Gastroesophageal sphincter (tissue), 4 donors: ENCODE data around the gene SNCG. TPM values are rescaled to one million over a fixed set of nuclear protein-coding genes. Genes with fewer than 3 reads are reported as not detected.
"Not testable (repeated sequence)": the region's sequence is repeated elsewhere in the genome, so short reads cannot be mapped to it uniquely, and the experiment has no call there.

Source experiments
- ATAC-seq: fragments of 150-250 bp; one replicate; pipeline ENCODE4 v1.9.1; 2016; ENCODE audit warnings: mild to moderate bottlenecking, moderate library complexity
- H3K27ac ChIP-seq, 4 donors: fragments of 200-600 bp; sonication (generic) in 3 of 4; 1 replicate in 3 of 4; 2 replicates in 1 of 4; pipeline ENCODE4 v1.5.1; 2016 to 2019
- H3K27me3 ChIP-seq: fragments of 200-600 bp; sonication (generic); one replicate; pipeline ENCODE4 v1.5.1; 2019
- H3K36me3 ChIP-seq, 2 donors: fragments of 200-600 bp; sonication (generic); one replicate each; pipeline ENCODE4 v1.5.1; 2019; ENCODE audit warnings: control low read depth in 1 of 2
- H3K4me1 ChIP-seq, 3 donors: fragments of 200-600 bp; sonication (generic); 1 replicate in 2 of 3; 2 replicates in 1 of 3; pipeline ENCODE4 v1.5.1; 2016 to 2019; ENCODE audit warnings: control low read depth in 2 of 3
- H3K4me3 ChIP-seq, 2 donors: fragments of 200-600 bp; sonication (generic); one replicate each; pipeline ENCODE4 v1.5.1; 2019; ENCODE audit warnings: mild to moderate bottlenecking in 1 of 2, moderate library complexity in 1 of 2
- H3K9me3 ChIP-seq, 3 donors: fragments of 200-600 bp; sonication (generic); one replicate each; pipeline ENCODE4 v1.5.1; 2017 to 2019; ENCODE audit warnings: control low read depth in 2 of 3
- EP300 ChIP-seq: sonication (generic); formaldehyde crosslinking; IDR thresholded peaks from one replicate; pipeline ENCODE4 v1.6.1; 2017; ENCODE audit warnings: antibody characterized with exemption, mild to moderate bottlenecking
- POLR2A ChIP-seq, 2 donors: fragments of 450-650 bp; IDR thresholded peaks; one replicate each; pipeline ENCODE4 v1.6.1; 2017; ENCODE audit warnings: antibody characterized with exemption in 2 of 2, mild to moderate bottlenecking in 2 of 2, moderate library complexity in 1 of 2
- POLR2AphosphoS5 ChIP-seq: sonication (generic); formaldehyde crosslinking; IDR thresholded peaks from one replicate; pipeline ENCODE4 v1.6.1; 2017; ENCODE audit warnings: antibody characterized with exemption
- WGBS, 2 donors: methylation state at CpG; one replicate each; pipeline ENCODE4 v1.1.5; 2018; ENCODE audit warnings: low coverage in 1 of 2; 5-methylcytosine and 5-hydroxymethylcytosine counted together
- small RNA-seq, 4 donors: library from RNA; depleted of rRNA; stranded (forward); fragments of <200 nt; gene quantifications; one replicate each; pipeline ENCODE3, GENCODE V24; 2016
- total RNA-seq, 4 donors: library from RNA; depleted of rRNA; stranded (reverse); fragments of >200 nt; gene quantifications; one replicate each; pipeline ENCODE4 v1.1.0, GENCODE V29; 2016
- TF ChIP-seq, protein P1 (sequence below), 4 experiments: fragments of 200-600 bp in 2 of 4; fragments of 450-650 bp in 2 of 4; sonication (generic) in 1 of 4; IDR thresholded peaks; one replicate each; pipeline ENCODE4 v1.5.1; 2017 to 2019; ENCODE audit warnings: antibody characterized with exemption in 4 of 4, mild to moderate bottlenecking in 2 of 4, moderate library complexity in 2 of 4

SNCG gene
- total RNA-seq, 4 donors from 2014 or later: 12.8 to 102 (median 33.7) TPM

DNA sequence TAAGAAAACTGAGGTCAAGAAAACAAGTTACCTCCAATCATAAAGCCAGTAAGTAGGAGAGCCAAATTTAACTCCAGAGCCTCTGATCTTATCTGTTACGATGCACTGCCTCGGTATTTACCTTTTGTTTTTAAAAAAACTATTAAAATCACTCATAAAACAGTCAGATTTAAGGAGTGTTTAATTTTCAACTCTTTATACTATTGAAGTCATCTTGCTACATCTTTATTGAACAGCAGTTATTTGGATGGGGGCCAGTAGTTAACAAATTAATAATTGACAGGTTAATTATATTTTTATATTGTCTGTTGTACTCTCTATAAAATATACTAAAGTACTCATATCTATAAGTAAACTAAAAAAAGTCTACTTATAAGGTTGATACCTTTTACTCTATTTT is 34.5 kb downstream of the SNCG start:
- Histone ChIP-seq H3K4me3 (no peak overlapping the region), H3K27me3 (no peaks in the 10 kb centered on the region), H3K36me3 (peaks cover 0 to 58% of the 10 kb centered on the region in 2 donors), H3K4me1 (no peaks in the 10 kb centered on the region), H3K9me3 (no peaks in the 10 kb centered on the region), H3K27ac (no peak overlapping the region)
- ATAC-seq: no peak
- TF ChIP-seq POLR2AphosphoS5 (no peak), EP300 (no peak), POLR2A (IDR thresholded peaks at IDR 0.05) (no peak)
- TF ChIP-seq, protein P1, sequence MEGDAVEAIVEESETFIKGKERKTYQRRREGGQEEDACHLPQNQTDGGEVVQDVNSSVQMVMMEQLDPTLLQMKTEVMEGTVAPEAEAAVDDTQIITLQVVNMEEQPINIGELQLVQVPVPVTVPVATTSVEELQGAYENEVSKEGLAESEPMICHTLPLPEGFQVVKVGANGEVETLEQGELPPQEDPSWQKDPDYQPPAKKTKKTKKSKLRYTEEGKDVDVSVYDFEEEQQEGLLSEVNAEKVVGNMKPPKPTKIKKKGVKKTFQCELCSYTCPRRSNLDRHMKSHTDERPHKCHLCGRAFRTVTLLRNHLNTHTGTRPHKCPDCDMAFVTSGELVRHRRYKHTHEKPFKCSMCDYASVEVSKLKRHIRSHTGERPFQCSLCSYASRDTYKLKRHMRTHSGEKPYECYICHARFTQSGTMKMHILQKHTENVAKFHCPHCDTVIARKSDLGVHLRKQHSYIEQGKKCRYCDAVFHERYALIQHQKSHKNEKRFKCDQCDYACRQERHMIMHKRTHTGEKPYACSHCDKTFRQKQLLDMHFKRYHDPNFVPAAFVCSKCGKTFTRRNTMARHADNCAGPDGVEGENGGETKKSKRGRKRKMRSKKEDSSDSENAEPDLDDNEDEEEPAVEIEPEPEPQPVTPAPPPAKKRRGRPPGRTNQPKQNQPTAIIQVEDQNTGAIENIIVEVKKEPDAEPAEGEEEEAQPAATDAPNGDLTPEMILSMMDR (IDR thresholded peaks at IDR 0.05): no peak
- WGBS, 2 donors: 95 to 96% methylated on average over 2 of the region's 2 CpGs

DNA sequence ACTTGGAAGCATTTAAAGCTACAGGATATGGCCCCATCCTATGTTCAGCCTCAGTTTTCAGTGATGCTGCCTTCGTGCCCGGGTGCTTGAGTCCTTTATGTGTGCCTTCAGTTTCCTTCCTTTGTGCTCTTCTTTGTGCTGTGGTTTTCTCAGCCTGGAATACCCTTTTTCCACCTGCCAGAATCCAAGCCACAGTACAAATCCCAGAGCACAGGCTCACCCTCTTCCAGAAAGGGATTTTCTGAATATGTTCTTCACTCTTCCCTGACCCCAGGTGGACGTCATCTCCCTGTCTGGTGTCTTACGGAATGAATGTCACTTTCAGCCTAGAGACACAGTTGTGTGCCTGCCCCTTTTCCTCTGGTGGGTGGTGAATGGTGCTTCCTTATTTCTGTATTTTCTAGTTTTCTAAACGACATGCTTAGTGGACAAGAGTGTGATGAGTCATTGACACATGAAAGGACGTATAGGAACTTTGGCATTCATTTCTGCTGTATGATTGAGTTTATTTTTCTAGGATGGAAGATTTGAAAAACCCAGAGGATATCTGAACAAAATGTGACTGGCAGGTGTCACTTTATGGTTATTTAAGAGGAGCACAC is 41.5 kb downstream of the SNCG start:
- H3K36me3 ChIP-seq: peaks cover 0 to 66% of the 10 kb centered on the region in 2 donors
- H3K4me3 ChIP-seq, H3K9me3 ChIP-seq, H3K27ac ChIP-seq, H3K27me3 ChIP-seq, H3K4me1 ChIP-seq, ATAC-seq: not testable (repeated sequence)
- 71 to 73% methylated on average over 6 of the region's 6 CpGs for WGBS, 2 donors

- H3K4me1 ChIP-seq: no peaks in the 10 kb centered on the region
- H3K27me3 ChIP-seq: no peaks in the 10 kb centered on the region
- H3K4me3 ChIP-seq: no peak overlapping the region
- no peaks in the 10 kb centered on the region for H3K9me3 ChIP-seq
- no peak for ATAC-seq
- 62 to 70% methylated on average over 3 of the region's 3 CpGs for WGBS, 2 donors
- TF ChIP-seq, protein P1 (IDR thresholded peaks at IDR 0.05): no peak
- TF ChIP-seq EP300 (no peak), POLR2AphosphoS5 (no peak), POLR2A (IDR thresholded peaks at IDR 0.05) (no peak)
- H3K27ac ChIP-seq: no peak overlapping the region
- H3K36me3 ChIP-seq: peaks cover 0 to 61% of the 10 kb centered on the region in 2 donors
Measured at GRCh38 chr10:87000491-87000890, 42.1 kb downstream of the SNCG start.

- 67 to 89% methylated on average over 1 of the region's 1 CpG for WGBS, 2 donors
Measured at GRCh38 chr10:87007124-87007523, 48.7 kb downstream of the SNCG start.

DNA sequence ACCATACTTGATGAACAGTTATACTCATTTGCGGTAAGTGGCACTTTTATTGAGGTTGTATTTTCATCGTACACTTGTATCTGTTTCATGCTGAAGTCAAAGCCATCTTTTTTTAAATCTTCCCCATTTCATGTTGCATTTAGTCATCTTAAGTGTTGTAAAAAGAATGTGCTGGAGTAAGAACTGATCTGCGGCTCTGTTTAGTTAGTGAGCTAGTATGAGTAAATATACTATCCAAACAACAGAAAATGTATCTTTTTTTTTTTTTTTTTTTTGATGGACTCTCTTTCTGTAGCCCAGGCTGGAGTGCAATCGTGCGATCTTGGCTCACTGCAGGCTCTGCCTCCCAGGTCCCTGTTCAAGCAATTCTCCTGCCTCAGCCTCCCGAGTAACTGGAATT is 49.3 kb downstream of the SNCG start:
- peaks cover 0 to 29% of the 10 kb centered on the region in 2 donors for H3K36me3 ChIP-seq
- H3K27me3 ChIP-seq, ATAC-seq, H3K9me3 ChIP-seq, H3K4me1 ChIP-seq, H3K27ac ChIP-seq, H3K4me3 ChIP-seq: not testable (repeated sequence)
- 91 to 100% methylated on average over 2 to 6 of the region's 6 CpGs for WGBS, 2 donors

More at GRCh38 chr10:87007124-87007523, 48.7 kb downstream of the SNCG start:
- not testable (repeated sequence) for H3K27ac ChIP-seq, ATAC-seq, H3K4me1 ChIP-seq, H3K27me3 ChIP-seq, H3K9me3 ChIP-seq, H3K4me3 ChIP-seq
- peaks cover 0 to 29% of the 10 kb centered on the region in 2 donors for H3K36me3 ChIP-seq

- WGBS, 2 donors: 93 to 100% methylated on average over 5 to 6 of the region's 7 CpGs
- H3K27ac ChIP-seq, H3K4me3 ChIP-seq, H3K4me1 ChIP-seq, H3K9me3 ChIP-seq, H3K27me3 ChIP-seq, ATAC-seq: not testable (repeated sequence)
- peaks cover 0 to 25% of the 10 kb centered on the region in 2 donors for H3K36me3 ChIP-seq
Measured at GRCh38 chr10:87008303-87008702, 49.9 kb downstream of the SNCG start.

DNA sequence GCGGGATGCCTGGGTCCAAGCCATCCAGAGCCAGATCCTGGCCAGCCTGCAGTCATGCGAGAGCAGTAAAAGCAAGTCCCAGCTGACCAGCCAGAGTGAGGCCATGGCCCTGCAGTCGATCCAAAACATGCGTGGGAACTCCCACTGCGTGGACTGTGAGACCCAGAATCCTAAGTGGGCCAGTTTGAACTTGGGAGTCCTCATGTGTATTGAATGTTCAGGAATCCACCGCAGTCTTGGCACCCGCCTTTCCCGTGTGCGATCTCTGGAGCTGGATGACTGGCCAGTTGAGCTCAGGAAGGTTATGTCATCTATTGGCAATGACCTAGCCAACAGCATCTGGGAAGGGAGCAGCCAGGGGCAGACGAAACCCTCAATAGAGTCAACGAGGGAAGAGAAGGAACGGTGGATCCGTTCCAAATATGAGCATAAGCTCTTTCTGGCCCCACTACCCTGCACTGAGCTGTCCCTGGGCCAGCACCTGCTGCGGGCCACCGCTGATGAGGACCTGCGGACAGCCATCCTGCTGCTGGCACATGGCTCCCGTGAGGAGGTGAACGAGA is 50.8 kb downstream of the SNCG start:
- H3K36me3 ChIP-seq: peaks cover 0 to 20% of the 10 kb centered on the region in 2 donors
- 80 to 100% methylated on average over 1 of the region's 18 CpGs for WGBS, 2 donors
- not testable (repeated sequence) for H3K27me3 ChIP-seq, ATAC-seq, H3K9me3 ChIP-seq, H3K27ac ChIP-seq, H3K4me3 ChIP-seq, H3K4me1 ChIP-seq

Small RNA genes lying within 50 kb of the gene (small RNA-seq; reads per million reads assigned to genes)
- 0 reads per million in 4 donors for gene BMS1P3

Other genes with a start within 250 kb of the SNCG start
- 100 to 1,000 TPM in 3 of 4 donors, 10 to 100 TPM in 1; 91.5 to 121 (median 117) TPM for gene BMPR1A, start 202.0 kb upstream of the SNCG start, total RNA-seq
- 10 to 100 TPM; 18.5 to 77.7 (median 42.2) TPM for gene MMRN2, start 984 bp upstream of the SNCG start, total RNA-seq
- gene ADIRF, start 9.9 kb downstream of the SNCG start, total RNA-seq: 100 to 1,000 TPM in 2 of 4 donors, 10 to 100 TPM in 2; 36.5 to 408 (median 149) TPM
- not detected for gene FAM25A, start 61.7 kb downstream of the SNCG start, total RNA-seq
- gene GLUD1, start 136.2 kb downstream of the SNCG start, total RNA-seq: 100 to 1,000 TPM; 155 to 214 (median 155) TPM
- 10 to 100 TPM; 21.2 to 31.0 (median 26.6) TPM for gene SHLD2, start 136.6 kb downstream of the SNCG start, total RNA-seq